ENCODE measurements around the gene HTD2. TPM values are rescaled to one million over a fixed set of nuclear protein-coding genes. Genes with fewer than 3 reads are reported as not detected.

Gene HTD2
- total RNA-seq, 1 experiment from 2014 or later = 13.5 TPM

- no peak for DNase-seq (ENCODE audit: low read depth, low spot score)
- Histone ChIP-seq H3K9ac (ENCODE audit: low read length) (no peak overlapping the region), H2AFZ (ENCODE audit: low read depth, low read length, poor library complexity, severe bottlenecking) (no peak overlapping the region), H3K4me3 (replicated peaks in 1 of 2; ENCODE audit: low read depth in 1 of 2, low read length in 2 of 2) (no peak overlapping the region), H3K27me3 (ENCODE audit: insufficient read depth, low read length) (no peaks in the 10 kb centered on the region), H4K20me1 (ENCODE audit: insufficient read depth) (no peaks in the 10 kb centered on the region), H3K79me2 (ENCODE audit: insufficient read depth, low read length) (no peaks in the 10 kb centered on the region), H3K36me3 (ENCODE audit: control insufficient read depth in 1 of 2, insufficient read depth in 2 of 2, low read length in 2 of 2) (no peaks in the 10 kb centered on the region), H3K4me1 (ENCODE audit: control insufficient read depth in 1 of 2, insufficient read depth in 2 of 2, low read length in 2 of 2) (no peaks in the 10 kb centered on the region), H3K4me2 (ENCODE audit: low read length) (no peak overlapping the region), H3K9me2 (ENCODE audit: insufficient read depth) (no peaks in the 10 kb centered on the region), H3K9me3 (ENCODE audit: control insufficient read depth in 1 of 2, insufficient read depth in 1 of 2, low read depth in 1 of 2, low read length in 2 of 2) (no peaks in the 10 kb centered on the region), H3K27ac (ENCODE audit: low read depth, low read length) (no peak overlapping the region)
- RAD21 ChIA-PET (ENCODE audit: low non-redundant PET in 1 of 2, low total read pairs in 2 of 2, uncharacterized antibody in 2 of 2, unreplicated experiment in 2 of 2) = no interaction called here
- TF ChIP-seq ZNF274 (IDR thresholded peaks at IDR 0.05; ENCODE audit: low read depth, low read length) = no peak
- TF ChIP-seq POLR2AphosphoS5 (IDR thresholded peaks at IDR 0.05; ENCODE audit: low read depth, low read length) = no peak
- TF ChIP-seq CBX3 (IDR thresholded peaks at IDR 0.05; ENCODE audit: low read depth) = no peak
- no peak for TF ChIP-seq SRF (IDR thresholded peaks at IDR 0.05; ENCODE audit: low read depth)
- TF ChIP-seq MAX (IDR thresholded peaks at IDR 0.05) = no peak
- TF ChIP-seq EZH2phosphoT487 (IDR thresholded peaks at IDR 0.05; ENCODE audit: borderline replicate concordance) = no peak
- TF ChIP-seq SIN3A (IDR thresholded peaks at IDR 0.05; ENCODE audit: low read depth) = no peak
- no peak for TF ChIP-seq CTCF (IDR thresholded peaks at IDR 0.05 in 2 of 3, conservative IDR thresholded peaks at IDR 0.05 in 1 of 3; ENCODE audit: borderline replicate concordance in 1 of 3, insufficient read depth in 1 of 3, low read depth in 2 of 3, low read length in 2 of 3)
- no peak for TF ChIP-seq CEBPB (IDR thresholded peaks at IDR 0.05; ENCODE audit: low read depth)
- no peak for TF ChIP-seq REST (IDR thresholded peaks at IDR 0.05; ENCODE audit: low read depth)
- no peak for TF ChIP-seq EGR1 (IDR thresholded peaks at IDR 0.05; ENCODE audit: low read depth)
- no peak for TF ChIP-seq ZFX (IDR thresholded peaks at IDR 0.05)
- no peak for TF ChIP-seq EZH2 (IDR thresholded peaks at IDR 0.05)
- TF ChIP-seq ATF3 (IDR thresholded peaks at IDR 0.05) = no peak
- CTCF ChIA-PET = interaction anchor here (0.8 to 1.3 kb wide), 2 partner anchors 9 to 17 kb away, joined by 3 read pairs; no protein-coding TSS in a partner anchor
- intact Hi-C loops (cut with micrococcal nuclease) = no loop called here
- POLR2A ChIA-PET = no interaction called here
- BruUV-seq (replicated peaks) = no TSS peak
- no peak for ATAC-seq
Observed at GRCh38 chr3:58325525-58325992, 19.2 kb downstream of the HTD2 start.
